ENCODE results near the gene ZNF134.

ZNF134 gene

DNA sequence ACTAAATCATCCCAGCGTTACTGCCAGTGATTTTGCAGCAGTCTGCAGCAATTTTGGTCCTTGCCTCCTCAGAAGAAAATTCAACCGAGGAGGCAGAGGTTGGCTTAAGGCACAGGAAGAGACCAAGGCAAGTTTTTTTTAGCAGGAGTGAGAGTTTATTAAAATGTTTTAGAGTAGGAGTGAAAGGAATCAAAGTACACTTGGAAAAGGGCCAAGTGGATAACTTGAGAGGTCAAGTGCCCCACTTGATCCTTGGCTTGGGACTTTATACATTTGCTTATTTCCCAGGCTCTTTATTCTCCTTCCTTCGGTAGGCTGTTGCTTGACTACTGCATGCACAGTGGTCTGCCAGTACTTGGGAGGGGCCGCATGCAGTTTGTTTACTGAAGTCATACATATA is 2.9 kb upstream of the ZNF134 start:
- no peak for DNase-seq (ENCODE audit: low spot score in 2 of 2)
- Mint-ChIP-seq H3K27me3 (no peaks in the 10 kb centered on the region), H3K9me3 (peaks cover 19% of the 10 kb centered on the region), H3K4me1 (peaks cover 15% of the 10 kb centered on the region), H3K27ac (no peak overlapping the region), H3K4me3 (no peak overlapping the region), H3K36me3 (peaks cover 40% of the 10 kb centered on the region)
- ATAC-seq (ENCODE audit: low read depth): no peak

DNA sequence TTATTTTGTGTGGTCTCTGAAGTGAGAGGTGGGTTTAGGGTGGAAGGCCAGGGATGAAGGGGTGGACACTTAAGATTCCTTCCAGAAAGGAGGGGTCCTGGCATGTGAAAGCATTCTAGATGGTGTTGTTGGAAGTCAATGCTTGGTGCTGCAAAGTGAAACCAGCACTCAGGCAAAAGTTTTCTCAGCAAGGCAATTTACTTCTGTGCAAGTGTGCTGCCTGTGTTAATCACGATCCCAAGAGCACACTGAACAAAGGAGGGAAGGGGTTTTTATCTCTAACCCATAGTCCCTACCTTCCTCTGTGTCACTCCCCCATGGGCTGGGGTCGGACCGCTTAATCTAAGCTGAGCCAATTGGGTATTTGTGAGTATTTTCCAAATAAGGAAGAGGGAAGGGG is 1.3 kb downstream of the ZNF134 start:
- Mint-ChIP-seq H3K27me3 (no peaks in the 10 kb centered on the region), H3K4me1 (peaks cover 31% of the 10 kb centered on the region), H3K36me3 (peaks cover 62% of the 10 kb centered on the region), H3K9me3 (peaks cover 41% of the 10 kb centered on the region), H3K27ac (peak overlapping the region; percentile 85), H3K4me3 (peak overlapping the region; percentile 85)
- ATAC-seq (ENCODE audit: low read depth) (no peak), DNase-seq (ENCODE audit: low spot score in 2 of 2) (no peak)

DNA sequence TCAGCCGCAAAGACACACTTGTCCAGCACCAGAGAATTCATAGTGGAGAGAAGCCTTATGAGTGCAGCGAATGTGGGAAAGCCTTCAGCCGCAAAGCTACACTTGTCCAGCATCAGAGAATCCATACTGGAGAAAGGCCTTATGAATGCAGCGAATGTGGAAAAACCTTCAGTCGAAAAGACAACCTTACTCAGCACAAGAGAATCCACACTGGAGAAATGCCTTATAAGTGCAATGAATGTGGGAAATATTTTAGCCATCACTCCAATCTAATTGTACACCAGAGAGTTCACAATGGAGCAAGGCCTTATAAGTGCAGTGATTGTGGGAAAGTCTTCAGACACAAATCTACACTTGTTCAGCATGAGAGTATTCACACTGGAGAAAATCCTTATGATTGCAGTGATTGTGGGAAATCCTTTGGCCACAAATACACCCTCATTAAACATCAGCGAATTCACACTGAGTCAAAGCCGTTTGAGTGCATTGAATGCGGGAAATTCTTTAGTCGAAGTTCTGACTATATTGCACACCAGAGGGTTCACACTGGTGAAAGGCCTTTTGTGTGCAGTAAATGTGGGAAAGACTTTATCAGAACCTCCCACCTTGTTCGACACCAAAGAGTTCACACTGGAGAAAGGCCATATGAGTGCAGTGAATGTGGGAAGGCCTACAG is 6.8 kb downstream of the ZNF134 start:
- Mint-ChIP-seq H3K27me3 (no peaks in the 10 kb centered on the region), H3K36me3 (peaks cover 78% of the 10 kb centered on the region), H3K4me1 (peaks cover 18% of the 10 kb centered on the region), H3K27ac (no peak overlapping the region), H3K9me3 (peaks cover 30% of the 10 kb centered on the region), H3K4me3 (no peak overlapping the region)
- ATAC-seq (ENCODE audit: low read depth) (no peak), DNase-seq (ENCODE audit: low spot score in 2 of 2) (no peak)

DNA sequence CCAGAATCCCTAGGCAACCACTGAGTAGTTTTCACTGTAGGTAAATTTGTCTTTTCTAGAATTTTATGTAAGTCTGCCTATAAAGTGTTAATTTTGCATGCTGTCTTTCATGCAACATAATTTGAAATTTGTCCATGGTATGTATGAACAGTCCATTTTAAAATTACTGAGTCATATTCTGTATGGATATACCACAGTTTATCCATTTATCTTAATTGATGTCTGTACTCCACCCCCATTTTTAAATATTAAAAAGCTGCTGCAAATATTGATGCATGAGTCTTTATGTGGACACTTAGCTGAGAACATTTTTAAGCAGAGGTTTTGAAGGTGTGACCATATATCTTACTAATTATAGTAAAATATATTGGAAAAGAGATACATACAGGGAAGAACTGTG is 9.0 kb downstream of the ZNF134 start:
- Mint-ChIP-seq H3K27ac (no peak overlapping the region), H3K9me3 (peaks cover 17% of the 10 kb centered on the region), H3K4me3 (no peak overlapping the region), H3K27me3 (no peaks in the 10 kb centered on the region), H3K36me3 (peaks cover 57% of the 10 kb centered on the region), H3K4me1 (peaks cover 3% of the 10 kb centered on the region)
- no peak for ATAC-seq (ENCODE audit: low read depth)
- DNase-seq (ENCODE audit: low spot score in 2 of 2): no peak

DNA sequence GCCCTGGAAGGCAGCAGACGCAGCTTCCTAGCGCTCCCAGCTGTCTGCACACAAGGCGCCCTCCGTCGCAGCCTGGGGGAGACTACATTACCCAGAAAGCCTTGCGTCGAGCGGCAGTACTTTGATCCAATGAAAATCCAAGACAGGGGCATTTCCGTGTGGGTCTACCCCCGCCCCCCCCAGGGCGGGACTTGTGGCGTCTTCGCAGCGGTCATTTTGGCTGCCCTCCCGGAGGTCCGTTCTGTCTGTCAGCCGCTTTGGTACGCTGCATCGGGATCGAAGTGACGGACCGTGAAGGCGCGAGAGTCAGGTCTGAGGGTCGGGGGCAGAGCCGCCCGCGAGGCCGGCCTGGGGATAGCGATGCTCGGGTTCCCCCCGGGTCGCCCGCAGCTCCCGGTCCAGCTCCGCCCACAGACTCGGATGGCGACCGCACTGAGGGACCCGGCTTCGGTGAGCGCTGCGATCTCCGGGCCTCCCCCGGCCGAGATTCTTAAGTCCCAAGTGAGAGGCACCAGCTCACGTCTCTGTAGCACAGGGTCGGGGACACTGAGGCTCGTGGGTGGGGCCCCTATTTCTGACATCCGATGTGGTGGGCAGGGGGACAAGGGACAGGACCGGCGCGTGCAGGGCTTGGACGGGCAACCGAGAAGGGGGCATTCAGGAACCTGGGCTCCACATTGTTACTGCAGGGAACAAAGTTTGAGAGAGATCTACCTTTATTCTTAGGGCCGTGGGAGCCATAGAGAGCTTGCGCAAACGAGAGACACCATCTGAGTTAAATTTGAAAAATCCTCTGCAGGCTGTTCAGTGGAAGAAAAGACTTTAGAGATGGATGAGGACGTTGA is 19.2 kb downstream of the ZNF134 start, which contains the start of gene ZNF211:
Gene ZNF211 (plus strand): TSS at position 182 of the 845 bp plus-strand sequence. CDS start 179 bp downstream, at position 361.
- peak within 1 kb of the TSS; percentile 88 for H3K4me3 Mint-ChIP-seq
- peaks cover 19% of the 10 kb centered on the region for H3K4me1 Mint-ChIP-seq
- ATAC-seq (ENCODE audit: low read depth) (peak; percentile 100), DNase-seq (ENCODE audit: low spot score in 2 of 2) (peak; percentile 78 to 79)
- no peaks in the 10 kb centered on the region for H3K27me3 Mint-ChIP-seq
- H3K9me3 Mint-ChIP-seq: peaks cover 15% of the 10 kb centered on the region
- H3K36me3 Mint-ChIP-seq: peaks cover 29% of the 10 kb centered on the region
- peak within 1 kb of the TSS; percentile 63 for H3K27ac Mint-ChIP-seq

DNA sequence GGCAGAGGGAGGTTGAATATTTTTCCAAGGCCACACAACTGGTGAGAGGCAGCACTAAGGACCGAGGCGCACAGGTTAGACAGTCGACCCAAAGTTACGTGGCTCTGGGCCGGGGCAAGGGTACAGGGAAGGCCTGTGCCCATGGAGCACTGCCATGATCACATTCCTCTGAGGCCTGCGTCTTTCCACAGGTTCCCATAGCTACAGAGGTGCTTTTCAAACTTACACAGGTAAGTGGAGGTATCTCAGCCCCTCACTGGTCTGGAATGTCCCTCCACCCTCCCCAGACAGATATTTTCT is 19.7 kb downstream of the ZNF134 start:
- ATAC-seq (ENCODE audit: low read depth) (no peak), DNase-seq (ENCODE audit: low spot score in 2 of 2) (no peak)
- no peak overlapping the region for H3K27ac Mint-ChIP-seq
- no peaks in the 10 kb centered on the region for H3K27me3 Mint-ChIP-seq
- H3K4me3 Mint-ChIP-seq: peak overlapping the region; percentile 88
- peaks cover 19% of the 10 kb centered on the region for H3K4me1 Mint-ChIP-seq
- peaks cover 19% of the 10 kb centered on the region for H3K9me3 Mint-ChIP-seq
- H3K36me3 Mint-ChIP-seq: peaks cover 35% of the 10 kb centered on the region

DNA sequence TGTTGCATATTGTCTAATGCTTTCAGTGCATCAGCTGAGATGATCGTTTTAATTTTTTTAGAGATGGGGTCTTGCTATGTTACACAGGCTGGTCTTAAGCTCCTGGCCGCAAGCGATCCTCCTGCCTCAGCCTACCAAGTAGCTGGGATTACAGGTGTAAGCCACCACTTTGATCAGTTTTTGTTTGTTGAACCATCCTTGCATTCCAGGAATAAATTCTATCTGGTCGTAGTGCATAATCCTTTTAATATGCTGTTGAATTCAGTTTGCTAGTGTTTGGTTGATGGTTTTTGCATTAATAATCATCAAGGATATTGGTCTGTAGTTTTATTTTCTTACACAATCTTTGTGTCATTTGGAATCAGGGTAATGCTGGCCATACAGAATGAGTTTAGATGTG is 23.3 kb downstream of the ZNF134 start:
- H3K9me3 Mint-ChIP-seq: peaks cover 30% of the 10 kb centered on the region
- DNase-seq (ENCODE audit: low spot score in 2 of 2): no peak
- peaks cover 67% of the 10 kb centered on the region for H3K36me3 Mint-ChIP-seq
- no peak overlapping the region for H3K4me3 Mint-ChIP-seq
- peaks cover 19% of the 10 kb centered on the region for H3K4me1 Mint-ChIP-seq
- no peaks in the 10 kb centered on the region for H3K27me3 Mint-ChIP-seq
- H3K27ac Mint-ChIP-seq: no peak overlapping the region
- no peak for ATAC-seq (ENCODE audit: low read depth)

DNA sequence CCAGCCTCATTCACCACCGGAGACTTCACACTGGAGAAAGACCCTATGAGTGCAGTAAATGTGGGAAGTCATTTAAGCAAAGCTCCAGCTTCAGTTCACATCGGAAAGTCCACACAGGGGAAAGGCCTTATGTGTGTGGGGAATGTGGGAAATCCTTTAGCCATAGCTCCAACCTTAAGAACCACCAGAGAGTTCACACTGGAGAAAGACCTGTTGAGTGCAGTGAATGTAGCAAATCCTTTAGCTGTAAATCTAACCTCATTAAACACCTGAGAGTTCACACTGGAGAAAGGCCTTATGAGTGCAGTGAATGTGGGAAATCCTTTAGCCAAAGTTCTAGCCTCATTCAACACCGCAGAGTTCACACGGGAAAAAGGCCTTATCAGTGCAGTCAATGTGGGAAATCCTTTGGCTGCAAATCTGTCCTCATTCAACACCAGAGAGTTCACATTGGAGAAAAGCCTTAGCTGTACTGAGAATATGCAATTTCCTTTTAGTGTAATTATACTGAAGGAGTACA is 27.7 kb downstream of the ZNF134 start:
- no peaks in the 10 kb centered on the region for H3K27me3 Mint-ChIP-seq
- no peak for ATAC-seq (ENCODE audit: low read depth)
- H3K4me1 Mint-ChIP-seq: no peaks in the 10 kb centered on the region
- H3K36me3 Mint-ChIP-seq: peaks cover 59% of the 10 kb centered on the region
- H3K4me3 Mint-ChIP-seq: no peak overlapping the region
- H3K27ac Mint-ChIP-seq: no peak overlapping the region
- H3K9me3 Mint-ChIP-seq: peaks cover 29% of the 10 kb centered on the region
- DNase-seq (ENCODE audit: low spot score in 2 of 2): no peak

DNA sequence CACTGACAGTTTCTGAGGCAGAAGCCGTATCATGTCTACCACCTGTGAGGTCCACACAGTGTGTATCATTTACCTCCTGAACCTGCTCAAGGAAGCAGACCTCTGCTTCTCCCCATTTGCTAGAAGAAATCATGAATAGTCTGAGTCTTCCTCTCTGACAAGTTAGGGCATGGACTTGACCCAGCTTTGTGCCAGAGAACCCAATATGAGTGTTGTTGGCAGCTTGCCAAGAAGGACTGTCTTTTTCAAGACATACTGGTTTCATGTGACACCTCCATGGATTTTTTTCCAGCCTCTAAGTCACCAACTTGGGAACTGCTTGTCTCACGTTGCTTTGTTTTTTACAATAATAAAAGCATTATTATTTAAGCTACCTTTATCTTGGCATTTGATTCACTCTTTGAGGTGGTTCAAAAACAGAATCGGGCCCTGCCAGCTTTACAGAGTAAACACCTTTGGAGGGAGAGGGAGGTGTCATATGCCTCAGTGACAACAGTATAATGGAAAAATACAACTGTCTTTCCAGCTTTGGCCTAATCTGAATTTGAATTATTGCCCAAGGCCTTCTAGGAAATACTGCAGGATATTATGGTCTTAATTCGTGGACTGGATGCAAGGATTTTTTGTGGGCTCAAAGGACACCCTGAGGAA is 28.5 kb downstream of the ZNF134 start:
- DNase-seq (ENCODE audit: low spot score in 2 of 2): no peak
- Mint-ChIP-seq H3K4me3 (no peak overlapping the region), H3K27ac (no peak overlapping the region), H3K36me3 (peaks cover 52% of the 10 kb centered on the region), H3K9me3 (peaks cover 26% of the 10 kb centered on the region), H3K27me3 (no peaks in the 10 kb centered on the region), H3K4me1 (no peaks in the 10 kb centered on the region)
- no peak for ATAC-seq (ENCODE audit: low read depth)

DNA sequence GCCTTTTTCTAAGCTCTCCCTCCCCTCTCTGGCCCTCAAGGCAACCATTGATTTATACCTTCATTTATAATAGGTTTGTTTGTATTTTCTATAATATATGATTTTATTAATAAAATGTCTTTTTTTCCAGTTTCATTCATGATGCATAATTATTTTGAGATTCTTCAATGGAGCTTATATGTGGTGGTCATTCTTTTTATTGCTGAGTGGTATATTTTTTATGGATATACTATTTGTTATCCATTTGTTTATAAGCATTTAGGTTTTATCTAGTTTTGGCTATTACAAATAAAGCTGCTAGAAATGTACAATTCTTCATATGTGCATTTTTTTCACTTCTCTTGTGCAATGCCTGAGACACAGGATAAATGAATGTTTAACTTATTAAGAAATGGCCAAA is 29.7 kb downstream of the ZNF134 start:
- peaks cover 43% of the 10 kb centered on the region for H3K36me3 Mint-ChIP-seq
- DNase-seq (ENCODE audit: low spot score in 2 of 2): no peak
- H3K4me1 Mint-ChIP-seq: no peaks in the 10 kb centered on the region
- H3K4me3 Mint-ChIP-seq: no peak overlapping the region
- H3K27ac Mint-ChIP-seq: no peak overlapping the region
- no peaks in the 10 kb centered on the region for H3K27me3 Mint-ChIP-seq
- H3K9me3 Mint-ChIP-seq: peaks cover 21% of the 10 kb centered on the region
- no peak for ATAC-seq (ENCODE audit: low read depth)

DNA sequence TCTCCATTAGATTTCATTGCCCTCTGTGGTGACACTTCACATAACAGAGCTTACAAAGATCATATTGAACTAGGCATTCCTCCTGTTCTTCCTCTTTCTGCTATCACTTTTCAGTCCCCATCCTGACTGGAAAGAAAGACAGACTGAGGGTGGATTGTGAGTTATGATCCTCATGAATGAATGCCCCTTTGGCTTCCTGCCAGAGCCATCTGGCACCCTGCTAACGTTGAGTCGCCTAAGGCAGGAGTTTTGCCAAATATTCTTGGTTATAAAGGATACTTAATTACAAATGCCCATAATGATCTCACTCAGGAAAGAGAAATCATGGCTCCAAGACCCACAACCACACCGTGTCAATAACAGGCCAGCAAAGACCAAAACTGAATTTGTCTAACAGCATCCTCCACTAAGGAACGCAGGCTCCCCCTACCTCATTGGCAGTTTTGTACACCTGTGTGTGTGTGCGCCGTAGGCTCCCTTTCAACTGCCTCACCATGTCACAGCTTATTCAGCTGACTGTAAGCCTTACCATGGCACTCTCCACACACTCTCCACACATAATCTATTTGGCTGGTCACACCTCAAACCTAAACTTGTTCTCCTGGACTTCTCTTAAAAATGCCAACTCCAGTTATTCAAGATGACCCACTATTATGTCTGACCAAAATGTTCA is 34.4 kb downstream of the ZNF134 start:
- Mint-ChIP-seq H3K27ac (no peak overlapping the region), H3K4me1 (no peaks in the 10 kb centered on the region), H3K9me3 (peaks cover 20% of the 10 kb centered on the region), H3K27me3 (peaks cover 15% of the 10 kb centered on the region), H3K4me3 (no peak overlapping the region), H3K36me3 (peaks cover 7% of the 10 kb centered on the region)
- ATAC-seq (ENCODE audit: low read depth) (no peak), DNase-seq (ENCODE audit: low spot score in 2 of 2) (no peak)

DNA sequence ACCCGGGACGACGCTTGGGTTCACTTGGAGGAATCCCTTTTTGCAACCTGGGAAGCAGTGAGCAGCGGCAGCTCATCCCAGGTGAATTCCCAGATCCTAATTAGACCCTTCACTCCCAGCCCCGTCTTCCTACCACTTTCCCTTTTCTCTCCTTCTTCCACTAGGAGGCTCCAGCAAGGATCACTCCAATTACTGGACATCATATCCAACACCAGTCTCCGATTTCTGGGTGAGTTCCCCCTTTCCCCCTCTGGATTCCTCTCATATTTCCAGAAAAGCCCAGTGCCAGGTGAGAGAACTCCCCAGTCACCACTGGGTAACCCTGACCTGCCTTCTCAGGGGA is 37.6 kb downstream of the ZNF134 start:
- Mint-ChIP-seq H3K36me3 (peaks cover 16% of the 10 kb centered on the region), H3K4me3 (no peak overlapping the region), H3K27ac (no peak overlapping the region), H3K9me3 (peaks cover 32% of the 10 kb centered on the region), H3K4me1 (no peaks in the 10 kb centered on the region), H3K27me3 (peaks cover 36% of the 10 kb centered on the region)
- no peak for DNase-seq (ENCODE audit: low spot score in 2 of 2)
- no peak for ATAC-seq (ENCODE audit: low read depth)

DNA sequence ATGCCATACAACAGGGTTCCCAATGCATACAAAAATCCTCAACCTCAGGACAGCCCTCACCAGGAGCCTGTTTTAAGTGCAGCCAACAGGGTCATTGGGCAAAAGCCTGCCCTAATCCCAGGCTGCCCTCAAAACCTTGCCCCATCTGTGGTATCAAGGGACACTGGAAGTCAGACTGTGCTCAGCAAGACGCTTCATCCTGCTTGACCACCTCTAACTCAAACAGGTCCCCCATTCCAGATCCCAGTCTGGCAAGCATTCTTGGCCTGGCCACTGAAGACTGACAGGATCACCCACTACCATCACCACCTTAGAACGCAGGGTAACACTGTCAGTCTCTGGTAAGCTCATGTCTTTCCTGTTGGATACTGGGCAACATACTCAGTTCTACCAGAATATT is 39.6 kb downstream of the ZNF134 start:
- ATAC-seq (ENCODE audit: low read depth) (no peak), DNase-seq (ENCODE audit: low spot score in 2 of 2) (no peak)
- no peaks in the 10 kb centered on the region for H3K4me1 Mint-ChIP-seq
- H3K36me3 Mint-ChIP-seq: peaks cover 16% of the 10 kb centered on the region
- H3K4me3 Mint-ChIP-seq: no peak overlapping the region
- no peak overlapping the region for H3K27ac Mint-ChIP-seq
- H3K9me3 Mint-ChIP-seq: peaks cover 30% of the 10 kb centered on the region
- peaks cover 36% of the 10 kb centered on the region for H3K27me3 Mint-ChIP-seq

DNA sequence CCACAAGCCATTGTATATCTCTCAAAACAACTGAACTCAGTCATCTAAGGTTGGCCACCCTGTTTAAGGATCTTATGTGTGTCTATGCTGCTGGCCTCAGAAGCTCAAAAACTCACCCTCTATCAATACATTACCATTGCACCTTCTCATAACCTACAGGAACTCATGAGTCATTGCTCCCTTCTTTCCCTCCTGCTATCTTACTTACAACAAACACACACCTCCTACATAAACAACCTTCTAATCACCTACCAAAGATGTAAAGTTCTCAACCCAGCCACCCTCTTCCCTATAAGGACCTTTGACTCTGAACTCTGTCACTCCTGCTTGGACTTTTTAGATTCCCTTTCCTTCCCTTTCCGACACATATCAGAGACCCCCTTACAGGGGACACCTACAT is 41.4 kb downstream of the ZNF134 start:
- peaks cover 16% of the 10 kb centered on the region for H3K36me3 Mint-ChIP-seq
- H3K27me3 Mint-ChIP-seq: peaks cover 36% of the 10 kb centered on the region
- no peak overlapping the region for H3K4me3 Mint-ChIP-seq
- ATAC-seq (ENCODE audit: low read depth) (no peak), DNase-seq (ENCODE audit: low spot score in 2 of 2) (no peak)
- no peaks in the 10 kb centered on the region for H3K4me1 Mint-ChIP-seq
- no peak overlapping the region for H3K27ac Mint-ChIP-seq
- H3K9me3 Mint-ChIP-seq: peaks cover 30% of the 10 kb centered on the region
